K562 (cell line): Measurements from ENCODE around the gene LILRA5.

Source experiments
- CHD4 ChIP-seq: fragments of 200-600 bp; sonication (generic); IDR thresholded peaks from 3 replicates; pipeline ENCODE4 v1.6.1; 2012; ENCODE audit warnings: low read depth, mild to moderate bottlenecking, mixed read lengths, low read length, inconsistent platforms; ENCODE audit not compliant: insufficient read depth, insufficient replicate concordance, poor library complexity, severe bottlenecking
- EP300 ChIP-seq: IDR thresholded peaks from 2 replicates; pipeline ENCODE4 v1.6.1; 2012; ENCODE audit warnings: low read length, improper control_type of control experiment
- JUNB ChIP-seq: fragments of 450-650 bp; formaldehyde crosslinking; conservative IDR thresholded peaks from 2 replicates; pipeline ENCODE4 v1.4.0; 2020; ENCODE audit warnings: mild to moderate bottlenecking
- MED1 ChIP-seq: sonication (generic); formaldehyde crosslinking; IDR thresholded peaks from 2 replicates; pipeline ENCODE4 v1.8.1; 2023; ENCODE audit warnings: missing genetic modification reagents, borderline replicate concordance
- TAF15 ChIP-seq: fragments of 200-400 bp; formaldehyde crosslinking; IDR thresholded peaks from 2 replicates; pipeline ENCODE4 v1.6.1; 2017; ENCODE audit warnings: mild to moderate bottlenecking, low read depth, low read length, moderate library complexity
- TF ChIP-seq, protein P1 (sequence below), 2 experiments: fragments of 200-800 bp in 1 of 2; sonication (Bioruptor generic) in 1 of 2; sonication (generic) in 1 of 2; formaldehyde crosslinking in 1 of 2; IDR thresholded peaks in 1 of 2; conservative IDR thresholded peaks in 1 of 2; 2 replicates each; pipeline versions ENCODE4 v1.5.0 to v1.6.1; 2016 to 2020; ENCODE audit warnings: missing compliant biosample characterization in 1 of 2, missing genetic modification characterization in 1 of 2, missing genetic modification reagents in 1 of 2

- TF ChIP-seq TAF15 (no peak), JUNB (no peak), CHD4 (no peak), MED1 (CRISPR knock-in tag) (no peak), EP300 (no peak)
- TF ChIP-seq, protein P1, sequence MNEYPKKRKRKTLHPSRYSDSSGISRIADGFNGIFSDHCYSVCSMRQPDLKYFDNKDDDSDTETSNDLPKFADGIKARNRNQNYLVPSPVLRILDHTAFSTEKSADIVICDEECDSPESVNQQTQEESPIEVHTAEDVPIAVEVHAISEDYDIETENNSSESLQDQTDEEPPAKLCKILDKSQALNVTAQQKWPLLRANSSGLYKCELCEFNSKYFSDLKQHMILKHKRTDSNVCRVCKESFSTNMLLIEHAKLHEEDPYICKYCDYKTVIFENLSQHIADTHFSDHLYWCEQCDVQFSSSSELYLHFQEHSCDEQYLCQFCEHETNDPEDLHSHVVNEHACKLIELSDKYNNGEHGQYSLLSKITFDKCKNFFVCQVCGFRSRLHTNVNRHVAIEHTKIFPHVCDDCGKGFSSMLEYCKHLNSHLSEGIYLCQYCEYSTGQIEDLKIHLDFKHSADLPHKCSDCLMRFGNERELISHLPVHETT (CRISPR knock-in tag; conservative IDR thresholded peaks at IDR 0.05 in 1 of 2, IDR thresholded peaks at IDR 0.05 in 1 of 2) = no peak
Observed at GRCh38 chr19:54281007-54281728, 31.8 kb downstream of the LILRA5 start, which contains the start of gene LILRB2.
